Embryonic facial prominence (tissue), 1 donor: Measurements from ENCODE around the gene ABHD17C.

Experiments
- DNase-seq: peaks from one replicate; pipeline ENCODE4 v3.0.0-alpha.2; 2016; ENCODE audit errors: extremely low spot score

ABHD17C gene

DNA sequence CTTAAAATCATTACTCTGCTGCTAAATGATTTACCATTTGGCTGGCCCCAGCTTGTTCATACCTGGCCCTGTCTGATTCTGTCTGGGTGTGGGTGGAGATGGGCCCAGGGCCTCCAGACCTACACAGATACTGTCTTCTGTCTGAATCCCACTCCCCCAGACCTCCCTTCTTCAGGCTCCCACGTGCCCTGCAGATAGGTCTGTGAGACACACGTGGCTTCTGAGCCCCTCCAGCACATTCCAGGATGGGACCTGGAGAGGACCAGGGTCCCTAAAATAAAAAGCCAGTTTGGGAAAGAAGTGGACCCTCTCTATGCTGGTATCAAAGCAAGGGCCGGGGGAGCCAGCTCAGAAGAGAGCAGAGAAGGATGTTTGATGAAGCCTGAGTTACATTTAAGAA, 69.4 kb downstream of the ABHD17C start:
- DNase-seq = no peak

DNA sequence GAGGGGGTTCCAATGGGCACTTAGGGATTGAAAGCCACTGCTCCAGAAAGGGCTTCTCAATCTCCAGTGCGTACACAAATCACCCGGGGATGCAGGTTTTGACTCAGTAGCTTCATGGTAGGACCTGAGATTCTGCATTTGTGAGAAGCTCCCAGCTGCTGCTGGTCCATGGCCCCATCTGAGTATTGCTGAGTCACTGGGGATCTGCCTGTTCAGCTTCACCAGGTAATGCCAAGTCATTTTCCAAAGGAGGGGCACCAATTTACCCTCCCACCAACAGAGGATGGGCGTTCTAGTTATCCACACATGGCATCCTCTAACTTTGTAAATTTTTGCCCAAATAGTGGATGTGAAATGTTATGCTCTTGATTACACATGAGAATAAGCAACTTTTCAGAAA, 71.2 kb downstream of the ABHD17C start:
- no peak for DNase-seq

DNA sequence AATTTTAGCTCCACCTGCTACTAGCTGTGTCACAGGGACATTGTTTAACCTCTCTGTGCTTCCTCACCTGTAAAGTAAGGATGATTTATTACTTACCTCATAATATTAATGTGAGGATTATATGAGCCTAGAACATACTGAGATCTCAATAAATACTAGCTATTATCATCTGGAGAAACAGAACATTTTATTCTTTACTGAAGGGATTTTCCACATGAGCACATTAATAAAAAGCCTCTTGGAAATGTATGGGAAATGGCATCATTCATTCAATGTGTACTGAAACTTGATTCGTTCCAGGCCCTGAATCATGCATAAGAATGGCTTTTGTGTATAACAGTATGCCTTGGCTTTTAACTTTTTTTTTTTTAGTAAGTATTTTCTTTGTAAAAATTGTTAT, 73.0 kb downstream of the ABHD17C start:
- DNase-seq = no peak

DNA sequence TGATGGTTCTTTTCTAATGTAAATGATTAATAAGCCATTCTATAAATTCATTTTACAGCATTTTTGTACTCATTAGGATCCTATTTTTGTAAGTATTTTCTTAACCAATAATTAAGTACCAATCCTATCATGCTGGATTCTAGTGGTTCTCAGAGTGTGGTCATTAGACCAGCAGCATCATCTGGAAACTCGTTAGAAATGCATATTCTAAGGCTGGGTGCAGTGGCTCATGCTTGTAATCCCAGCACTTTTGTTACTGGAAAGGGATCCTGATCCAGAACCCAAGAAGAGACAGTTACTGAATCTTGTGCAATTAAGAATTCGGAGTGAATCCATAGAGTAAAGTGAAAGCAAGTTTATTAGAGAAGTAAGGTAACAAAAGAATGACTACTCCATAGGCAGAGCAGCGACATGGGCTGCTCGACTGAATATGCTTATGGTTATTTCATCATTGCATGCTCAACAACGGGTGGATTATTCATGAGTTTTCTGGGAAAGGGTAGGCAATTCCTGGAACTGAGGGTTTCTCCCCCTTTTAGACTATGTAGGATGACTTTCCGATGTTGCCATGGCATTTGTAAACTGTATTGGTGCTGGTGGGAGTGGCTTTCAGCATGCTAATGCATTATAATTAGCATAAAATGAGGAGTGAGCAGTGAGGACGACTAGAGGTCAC, 74.2 kb downstream of the ABHD17C start:
- no peak for DNase-seq

DNA sequence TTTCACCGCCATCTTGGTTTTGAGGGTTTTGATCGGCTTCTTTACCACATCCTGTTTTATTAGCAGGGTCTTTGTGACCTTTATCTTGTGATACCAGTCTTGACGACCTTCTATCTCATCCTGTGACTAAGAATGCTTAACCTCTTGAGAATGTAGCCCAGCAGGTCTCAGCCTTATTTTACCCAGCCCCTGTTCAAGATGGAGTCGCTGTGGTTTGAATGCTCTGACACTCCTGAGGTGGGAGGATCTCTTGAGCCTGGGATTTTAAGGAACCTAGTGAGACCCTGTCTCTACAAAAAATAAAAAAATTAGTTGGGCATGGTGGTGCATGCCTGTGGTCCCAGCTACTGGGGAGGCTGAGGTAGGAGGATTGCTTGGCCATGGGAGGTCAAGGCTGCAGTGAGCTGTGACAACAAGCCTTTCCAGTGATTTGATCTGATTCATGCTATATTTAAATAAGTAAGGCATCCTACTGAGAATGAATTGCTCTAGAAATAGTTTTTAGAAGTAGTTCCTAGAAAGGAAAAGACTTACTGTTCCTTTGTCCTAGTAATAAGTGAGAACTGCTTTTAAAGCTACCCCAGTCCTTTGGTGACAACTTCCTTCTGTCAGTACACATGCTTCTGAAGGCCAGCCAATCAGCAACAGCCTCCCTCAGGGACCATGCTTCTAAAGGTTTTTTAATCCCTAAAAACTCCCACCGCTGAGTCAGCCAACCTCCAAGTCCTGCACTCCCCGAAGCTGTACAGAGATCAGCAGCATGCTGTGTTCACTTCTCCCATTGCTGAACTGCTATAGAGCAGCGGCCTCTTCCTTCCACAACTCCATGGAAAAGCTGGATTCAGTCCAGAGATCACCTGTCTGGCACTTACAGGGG, 75.0 kb downstream of the ABHD17C start:
- no peak for DNase-seq

DNA sequence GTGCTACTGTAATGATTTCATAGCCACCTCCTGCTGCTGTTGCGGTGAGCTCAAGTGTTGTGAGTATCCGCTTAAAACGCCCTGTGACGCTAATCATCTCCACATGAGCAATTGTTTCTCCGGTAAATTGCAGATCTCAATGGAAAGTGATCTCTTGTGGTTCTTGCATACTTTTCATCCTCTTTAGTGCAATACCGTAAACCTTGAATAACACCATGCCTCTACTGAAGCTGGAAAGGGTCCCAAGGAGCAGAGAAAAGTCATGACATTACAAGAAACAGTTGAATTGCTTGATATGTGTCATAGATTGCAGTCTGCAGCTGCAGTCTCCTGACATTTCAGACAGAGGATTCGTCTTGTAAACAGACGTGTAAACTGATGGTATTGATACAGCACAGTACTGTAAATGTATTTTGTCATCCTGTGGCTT, 78.0 kb downstream of the ABHD17C start:
- no peak for DNase-seq

DNA sequence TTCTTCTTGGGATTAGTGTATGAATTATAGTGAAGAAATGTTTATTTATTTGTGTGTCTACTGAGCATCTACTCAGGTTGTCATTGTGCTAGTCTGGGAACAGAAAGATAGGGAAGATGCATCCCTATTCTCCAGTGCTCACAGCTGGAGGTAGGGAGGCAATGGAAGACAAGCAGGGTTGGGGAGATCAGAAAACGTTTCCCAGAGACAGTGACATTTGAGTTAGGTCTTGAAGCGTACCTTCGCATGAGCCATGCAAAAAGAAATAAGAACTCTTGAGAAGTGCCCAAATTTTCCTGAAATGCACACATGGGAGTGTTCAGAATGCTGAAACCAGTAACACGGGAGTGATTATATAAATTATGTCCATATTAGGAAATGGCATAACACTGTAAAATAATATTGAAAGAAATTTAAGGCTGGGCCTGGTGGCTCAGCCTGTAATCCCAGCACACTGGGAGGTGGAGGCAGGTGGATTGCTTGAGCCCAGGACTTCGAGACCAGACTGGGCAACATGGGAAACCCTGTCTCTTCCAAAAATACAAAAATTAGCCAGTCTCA, 78.8 kb downstream of the ABHD17C start:
- DNase-seq = no peak

DNA sequence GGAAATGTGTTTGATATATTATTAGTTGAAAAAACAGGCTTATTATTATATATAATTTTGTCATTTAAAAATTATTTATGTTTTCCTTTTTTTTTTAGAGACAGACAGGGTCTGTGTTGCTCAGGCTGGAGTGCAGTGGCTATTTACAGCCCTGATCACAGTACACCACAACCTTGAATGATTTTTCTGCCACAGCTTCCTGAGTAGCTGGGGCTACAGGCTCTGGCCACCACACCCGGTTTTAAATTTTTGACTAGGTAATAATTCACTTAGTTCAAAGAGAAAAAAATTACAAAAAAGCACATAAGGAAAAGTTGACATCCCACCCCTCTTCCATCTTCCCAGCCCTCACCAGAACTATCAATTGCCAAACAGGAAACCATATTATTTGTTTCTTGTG, 79.4 kb downstream of the ABHD17C start:
- DNase-seq = no peak

DNA sequence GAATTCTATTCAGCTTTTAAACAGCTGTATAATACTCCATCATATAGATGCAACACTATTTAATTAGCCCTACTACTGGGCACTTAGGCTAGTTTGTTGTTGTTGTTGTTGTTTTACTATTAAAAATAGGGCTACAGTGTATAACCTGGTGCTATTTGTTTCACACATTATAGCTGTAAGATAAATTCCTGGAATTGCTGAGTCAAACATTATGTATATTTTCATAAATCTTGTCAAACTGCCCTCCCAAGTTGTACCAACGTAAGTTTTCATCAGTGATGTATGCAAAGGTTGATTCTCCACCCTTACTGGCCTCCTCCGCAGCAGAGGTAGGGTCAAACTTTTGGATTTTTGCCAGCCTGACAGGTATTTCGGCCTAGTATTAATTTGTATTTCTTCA, 80.2 kb downstream of the ABHD17C start:
- no peak for DNase-seq

DNA sequence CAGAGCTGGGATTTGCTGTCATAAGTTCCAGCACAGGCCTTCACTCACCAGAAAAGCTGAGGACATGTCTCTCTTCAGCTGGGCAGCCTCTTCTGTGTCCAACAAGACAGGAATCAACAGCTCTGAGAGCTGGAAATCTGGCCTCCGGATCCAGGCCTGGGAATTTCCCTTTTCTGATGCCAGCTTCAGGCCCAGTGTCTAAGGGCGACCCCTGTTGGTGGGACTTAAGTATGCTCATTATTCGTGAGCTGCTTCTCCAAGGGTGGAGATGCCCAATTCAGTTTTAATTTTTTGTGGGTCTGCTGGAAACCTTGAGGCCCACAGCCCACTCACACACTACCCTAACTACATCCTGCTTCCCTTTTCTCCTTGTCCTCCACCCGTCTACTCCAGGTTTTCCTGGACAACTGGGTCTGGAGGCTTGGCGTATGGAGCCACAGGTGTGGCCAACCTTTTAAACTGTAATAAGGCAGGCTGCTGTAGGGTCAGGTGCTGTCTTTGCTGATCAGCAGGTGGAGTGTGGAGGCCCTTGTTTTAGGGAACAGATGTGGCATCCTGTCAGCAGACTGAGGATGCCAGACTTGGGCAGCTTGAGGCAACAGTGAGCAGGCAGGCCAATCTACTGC, 81.4 kb downstream of the ABHD17C start:
- DNase-seq = no peak

DNA sequence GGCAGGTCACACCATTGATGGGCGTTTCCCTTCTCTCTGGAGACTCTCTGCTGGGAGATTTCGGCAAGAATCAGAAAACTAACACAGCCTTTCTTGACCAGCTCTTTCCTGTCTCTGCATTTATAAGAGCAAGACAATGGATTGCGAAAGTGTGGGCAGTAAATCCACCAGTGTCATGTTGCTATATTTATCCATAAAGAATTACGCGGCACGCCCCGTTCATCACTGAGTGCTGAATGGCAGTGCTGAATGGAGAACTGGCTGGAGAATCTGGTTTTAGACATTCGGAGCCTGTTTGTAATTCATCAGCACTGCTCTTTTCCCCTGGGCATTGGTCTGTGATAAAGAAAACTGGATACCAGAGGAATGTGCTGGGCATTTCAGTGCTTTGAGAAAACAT, 82.0 kb downstream of the ABHD17C start:
- no peak for DNase-seq

DNA sequence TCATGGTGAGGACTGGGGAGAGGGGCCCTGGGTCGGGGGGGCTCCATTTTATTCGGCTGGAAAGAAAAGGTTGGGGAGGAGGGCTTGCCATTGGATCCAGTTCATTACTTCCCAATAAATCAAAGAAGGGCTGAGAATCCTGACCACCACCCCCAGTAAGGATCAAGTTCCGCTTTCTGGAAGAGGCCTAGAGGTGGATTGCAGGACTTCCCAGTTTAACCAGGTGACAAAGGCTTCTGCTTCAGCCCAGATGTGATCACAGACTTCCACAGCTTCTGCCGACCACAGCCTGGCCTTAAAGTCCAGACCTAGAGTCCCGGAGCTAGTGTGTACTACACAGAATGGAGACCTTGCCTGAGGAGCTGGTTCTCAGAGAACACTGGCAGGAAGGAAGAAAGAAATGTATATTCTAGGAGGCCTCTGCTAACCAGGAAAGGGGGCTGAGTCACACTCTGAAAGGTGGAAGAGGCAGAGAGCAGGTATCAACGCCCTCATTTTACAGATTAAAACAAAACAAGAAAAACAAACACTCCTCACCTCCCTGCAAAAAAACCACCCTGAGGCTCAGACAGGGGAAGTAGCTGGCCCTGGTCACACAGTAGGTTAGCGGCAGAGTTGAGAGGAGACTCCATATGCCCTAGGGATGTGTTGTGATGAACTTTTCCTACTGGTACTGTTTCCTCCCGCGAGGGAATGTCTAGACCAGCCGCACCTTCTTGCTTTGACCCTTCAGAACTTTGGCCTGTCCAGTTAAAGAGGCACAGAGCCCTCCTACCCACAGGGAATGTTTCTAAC, 82.9 kb downstream of the ABHD17C start:
- DNase-seq = no peak

DNA sequence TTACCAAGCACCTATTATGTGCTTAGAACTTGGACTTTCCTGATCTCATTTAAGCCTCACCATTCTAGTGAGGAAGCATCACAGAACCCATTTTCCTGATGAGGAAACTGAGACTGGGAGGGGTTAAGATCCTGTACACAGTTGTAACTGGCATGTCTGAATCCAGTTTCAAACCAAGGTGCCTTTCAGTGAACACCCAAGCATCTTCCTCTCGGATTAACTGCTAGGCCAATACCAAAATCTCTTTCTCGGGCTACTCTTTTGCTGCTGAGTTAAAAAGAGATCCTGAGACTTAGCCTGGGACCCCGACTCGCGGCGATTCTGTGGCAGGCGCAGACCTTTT, 83.5 kb downstream of the ABHD17C start:
- DNase-seq = no peak

DNA sequence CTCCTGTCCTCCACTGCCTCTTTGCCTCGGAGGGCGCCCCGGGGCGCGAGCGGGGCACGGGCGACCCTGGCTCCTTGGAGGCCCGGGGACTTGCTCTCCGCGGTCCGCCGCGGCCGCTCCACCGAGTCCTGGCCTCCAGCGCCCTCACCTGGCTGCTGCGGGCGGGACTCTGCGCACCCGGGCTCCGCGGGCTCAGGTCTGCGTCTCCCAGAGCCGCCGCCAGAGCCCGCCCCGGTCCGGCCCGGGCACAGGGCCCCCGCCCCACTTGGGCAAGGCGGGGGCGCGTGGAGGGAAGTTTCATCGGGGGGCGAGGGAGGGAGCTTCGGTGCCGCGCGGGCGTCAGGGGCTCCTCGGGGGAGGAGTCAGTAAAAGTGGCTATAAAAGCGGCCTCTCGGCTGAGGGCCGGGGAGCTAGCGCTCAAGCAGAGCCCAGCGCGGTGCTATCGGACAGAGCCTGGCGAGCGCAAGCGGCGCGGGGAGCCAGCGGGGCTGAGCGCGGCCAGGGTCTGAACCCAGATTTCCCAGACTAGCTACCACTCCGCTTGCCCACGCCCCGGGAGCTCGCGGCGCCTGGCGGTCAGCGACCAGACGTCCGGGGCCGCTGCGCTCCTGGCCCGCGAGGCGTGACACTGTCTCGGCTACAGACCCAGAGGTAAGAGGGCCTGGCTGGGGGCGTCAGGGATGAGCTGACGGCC, 84.0 kb downstream of the ABHD17C start, which contains the start of gene CEMIP:
TSS of gene CEMIP (plus strand) at position 407 of the 694 bp plus-strand sequence. CDS start 94,510 bp downstream, outside the sequence.
- DNase-seq = no peak

DNA sequence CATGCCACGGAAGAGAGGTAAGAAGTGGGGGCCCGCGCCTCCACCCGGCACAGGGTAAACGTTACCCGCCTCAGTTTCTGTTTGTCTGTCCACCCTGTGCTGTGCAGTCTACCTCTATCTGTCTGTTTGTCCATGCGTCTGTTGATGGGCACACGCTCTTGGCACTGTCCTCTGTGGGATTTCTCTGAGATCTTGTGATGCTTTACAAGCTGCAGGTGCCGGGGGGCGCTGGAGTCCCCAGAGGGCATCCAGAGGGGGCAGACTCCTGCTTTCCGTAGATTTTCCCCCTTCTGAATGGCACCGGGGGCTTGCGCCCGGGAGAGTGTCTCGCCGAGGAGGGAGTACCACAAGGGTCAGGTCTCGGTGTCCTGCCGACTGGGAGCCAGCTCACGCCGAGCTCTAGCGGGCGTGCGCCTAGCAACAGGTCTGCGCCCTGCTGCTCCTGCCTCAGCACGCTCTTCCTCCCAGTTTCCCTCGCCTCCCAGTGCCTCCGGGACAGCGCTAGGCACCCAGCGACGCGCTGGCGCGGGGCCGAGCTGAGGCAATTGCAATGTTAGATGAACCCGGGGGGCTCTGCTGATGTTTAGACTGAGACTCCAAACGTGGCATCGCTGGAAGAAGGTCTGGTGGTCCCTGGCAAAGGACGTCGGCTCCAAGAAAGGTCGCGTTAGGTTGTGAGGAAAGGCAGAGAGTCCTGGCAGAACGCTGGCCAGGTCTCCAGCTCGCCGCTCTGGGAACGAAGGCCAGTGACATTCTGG, 84.7 kb downstream of the ABHD17C start:
- DNase-seq = no peak

DNA sequence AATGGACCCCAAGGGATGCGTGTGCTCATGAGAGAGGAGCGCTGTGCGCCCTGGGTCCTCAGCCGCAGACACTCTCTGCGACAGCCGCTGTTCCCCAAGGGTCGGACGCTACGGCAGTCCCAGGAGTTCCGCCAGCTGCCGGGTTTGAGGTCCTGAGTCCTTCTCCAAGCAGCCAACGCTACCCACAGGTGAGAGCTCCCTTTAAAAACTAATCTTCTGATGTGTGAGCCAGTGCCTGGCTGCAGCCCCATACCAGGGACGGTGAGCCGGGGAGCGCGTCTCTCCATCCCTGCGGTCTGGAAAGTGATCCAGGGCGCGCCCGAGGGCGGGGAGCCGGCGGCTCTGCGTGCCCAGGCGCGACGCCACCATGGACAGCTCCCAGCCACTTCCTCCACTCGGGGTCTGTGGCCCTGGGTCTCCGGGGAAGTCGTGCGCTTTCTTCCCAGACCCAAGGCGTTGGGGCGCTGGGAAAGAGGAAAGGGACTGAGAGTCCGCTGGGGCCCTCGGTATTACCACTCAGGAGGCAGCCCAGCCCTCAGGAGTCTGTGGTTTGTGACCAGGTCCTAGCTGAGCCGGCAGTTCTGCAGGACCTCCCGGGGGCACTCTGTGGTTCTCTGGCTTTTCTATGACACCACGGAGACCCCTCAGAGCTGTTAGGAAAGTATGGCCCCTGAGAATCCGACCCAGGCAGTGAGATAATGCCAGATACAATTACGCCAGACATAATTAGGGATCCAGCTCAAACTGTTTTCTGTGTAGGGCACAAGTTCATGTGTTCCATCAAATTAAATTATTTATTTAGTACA, 85.5 kb downstream of the ABHD17C start:
- no peak for DNase-seq

DNA sequence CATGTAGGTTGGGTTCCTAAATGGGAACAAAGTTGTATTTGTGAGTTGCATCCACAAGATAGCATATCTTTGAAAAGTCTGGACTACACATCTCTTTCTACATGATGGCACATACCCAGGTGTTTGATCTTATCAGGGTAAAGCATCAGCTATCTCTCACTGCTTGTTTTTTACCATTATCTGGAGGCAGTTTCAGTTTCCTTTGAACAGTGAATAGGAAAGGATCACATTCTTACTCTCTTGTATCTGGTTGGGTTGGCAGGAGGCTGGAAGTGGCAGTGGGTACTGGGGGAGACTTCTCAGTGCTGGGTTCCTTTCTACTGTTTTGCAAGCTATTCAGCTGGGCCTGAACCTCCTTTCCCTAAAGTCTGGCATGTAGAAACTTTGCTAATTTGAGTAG, 88.2 kb downstream of the ABHD17C start:
- DNase-seq = no peak

DNA sequence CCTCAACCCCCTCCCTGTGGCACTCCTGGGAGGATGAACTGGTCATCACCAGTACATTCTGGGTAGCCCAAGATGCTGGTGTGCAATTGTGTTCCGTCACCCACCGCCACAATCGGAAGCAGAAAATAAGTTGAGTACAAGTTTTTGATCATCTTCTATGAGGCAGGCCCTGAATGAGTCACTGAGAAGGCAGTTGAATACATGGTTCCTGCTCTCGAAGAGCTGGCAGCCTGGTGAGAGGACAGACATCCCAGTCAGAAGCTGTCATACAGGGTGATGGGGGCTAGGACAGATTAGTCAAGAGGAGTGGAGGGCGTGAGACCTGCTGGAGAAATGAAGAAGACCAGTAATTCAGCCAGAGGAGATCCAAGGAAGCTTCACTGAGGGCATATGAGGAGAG, 90.2 kb downstream of the ABHD17C start:
- no peak for DNase-seq

DNA sequence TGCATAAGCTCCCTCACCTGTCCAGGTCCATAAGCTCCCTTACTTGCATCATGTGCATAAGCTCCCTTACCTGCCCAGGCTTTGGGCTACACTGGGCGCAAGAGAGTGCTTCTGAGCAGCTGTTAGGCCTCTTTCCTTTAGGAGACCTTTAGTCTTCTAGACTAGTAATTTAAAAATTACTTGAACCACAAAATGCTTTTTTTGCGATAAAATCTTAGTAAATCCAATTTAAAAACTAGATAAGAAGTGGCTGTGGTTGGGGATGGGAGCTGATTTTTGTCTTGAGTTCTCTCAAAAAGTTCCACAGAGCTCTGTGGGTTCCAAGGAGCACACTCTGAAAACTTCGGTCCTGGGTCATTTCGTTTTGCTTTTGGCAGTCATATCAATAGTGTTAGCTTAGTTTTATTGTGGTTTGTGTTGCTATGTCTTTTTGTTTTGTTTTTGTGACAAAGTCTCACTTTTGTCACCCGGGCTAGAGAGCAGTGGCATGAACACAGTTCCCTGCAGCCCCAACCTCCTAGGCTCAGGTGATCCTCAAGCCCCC, 90.8 kb downstream of the ABHD17C start:
- no peak for DNase-seq
